Measurements from ENCODE around the gene BTNL2.

GRCh38 chr6:32449088-32449736, 42.2 kb upstream of the BTNL2 start:
- no peak for TF ChIP-seq POLR2A (conservative IDR thresholded peaks at IDR 0.05)
- TF ChIP-seq C11orf30 (IDR thresholded peaks at IDR 0.05; ENCODE audit: low read depth): no peak
- no peak for TF ChIP-seq COPS2 (conservative IDR thresholded peaks at IDR 0.05)
- no peak for TF ChIP-seq GABPA (tag; conservative IDR thresholded peaks at IDR 0.05; ENCODE audit: low read depth)
- no peak for TF ChIP-seq PCBP2 (IDR thresholded peaks at IDR 0.05; ENCODE audit: low read depth, low read length, poor library complexity, severe bottlenecking)
- no peak for TF ChIP-seq PRDM10 (IDR thresholded peaks at IDR 0.05; ENCODE audit: partially characterized antibody)
- no peak for TF ChIP-seq ZNF780A (CRISPR knock-in tag; IDR thresholded peaks at IDR 0.05)
- no peak for TF ChIP-seq NFYB (IDR thresholded peaks at IDR 0.05; ENCODE audit: extremely low read depth, insufficient read length)
- no peak for TF ChIP-seq ELF4 (CRISPR knock-in tag; IDR thresholded peaks at IDR 0.05)
- no peak for TF ChIP-seq FOS (IDR thresholded peaks at IDR 0.05; ENCODE audit: extremely low read depth, insufficient read length)
- TF ChIP-seq RBFOX2 (IDR thresholded peaks at IDR 0.05; ENCODE audit: low read depth, low read length): no peak
- no peak for TF ChIP-seq CTCF (IDR thresholded peaks at IDR 0.05 in 2 of 3, conservative IDR thresholded peaks at IDR 0.05 in 1 of 3; ENCODE audit: insufficient read depth in 2 of 3, low read depth in 1 of 3, low read length in 3 of 3)
- TF ChIP-seq ZNF583 (CRISPR knock-in tag; IDR thresholded peaks at IDR 0.05): no peak
